ENCODE data around the gene CRAT. TPM values are rescaled to one million over a fixed set of nuclear protein-coding genes. Genes with fewer than 3 reads are reported as not detected.

CRAT gene
- polyA plus RNA-seq, 1 donor (not counting 4 experiments of a cell fraction or from before 2014, with no cell fraction given): 6.5 TPM

GRCh38 chr9:129109537-129109903, 1.1 kb downstream of the CRAT start:
- no peak overlapping the region for H3K9ac ChIP-seq (ENCODE audit: control insufficient read depth, extremely low read depth, insufficient read depth, low read length)
- no peaks in the 10 kb centered on the region for H3K9me3 ChIP-seq (ENCODE audit: control insufficient read depth, low read depth, low read length)
- DNase-seq (ENCODE audit: low read depth, low spot score): no peak
- no peak overlapping the region for H3K4me3 ChIP-seq (ENCODE audit: control insufficient read depth in 2 of 3, extremely low read depth in 1 of 3, insufficient read depth in 2 of 3, low read depth in 1 of 3, low read length in 3 of 3)
- TF ChIP-seq CTCF (optimal IDR thresholded peaks at IDR 0.05 in 1 of 3, IDR thresholded peaks at IDR 0.05 in 1 of 3, conservative IDR thresholded peaks at IDR 0.05 in 1 of 3; ENCODE audit: extremely low read depth in 1 of 3, insufficient read depth in 2 of 3, low read length in 3 of 3) (peak in 1 of 3 experiments; percentile 14), EZH2 (IDR thresholded peaks at IDR 0.05; ENCODE audit: low read length) (no peak)
- H3K27ac ChIP-seq (ENCODE audit: control insufficient read depth, insufficient read depth, low read length): no peak overlapping the region
- dilution Hi-C loops (cut with MboI; ENCODE audit: extremely low pct_ligation_motif_present, low sequenced_read_pairs): no loop called here
- no peak for FAIRE-seq
- no peak overlapping the region for H2AFZ ChIP-seq (ENCODE audit: control insufficient read depth, low read length)
- H4K20me1 ChIP-seq (ENCODE audit: control insufficient read depth, extremely low read depth, insufficient read depth, low read length): no peaks in the 10 kb centered on the region
- no peaks in the 10 kb centered on the region for H3K9me1 ChIP-seq (ENCODE audit: control insufficient read depth, extremely low read depth, insufficient read depth, low read length)
- H3K4me1 ChIP-seq (ENCODE audit: control insufficient read depth, extremely low read depth, insufficient read depth, low read length): peaks cover 17% of the 10 kb centered on the region
- H3K4me2 ChIP-seq (ENCODE audit: control insufficient read depth, extremely low read depth, insufficient read depth, low read depth, low read length): peak overlapping the region; percentile 81
- H3K79me2 ChIP-seq (ENCODE audit: control insufficient read depth, insufficient read depth, low read length): peaks cover 27% of the 10 kb centered on the region
- H3K36me3 ChIP-seq (ENCODE audit: control insufficient read depth in 2 of 2, extremely low read depth in 1 of 2, insufficient read depth in 2 of 2, low read length in 2 of 2): no peaks in the 10 kb centered on the region
- peaks cover 15% of the 10 kb centered on the region for H3K27me3 ChIP-seq (ENCODE audit: control insufficient read depth, extremely low read depth, insufficient read depth, low read length)

GRCh38 chr9:129108805-129109536, 1.6 kb downstream of the CRAT start:
- Histone ChIP-seq H3K9ac (ENCODE audit: control insufficient read depth, extremely low read depth, insufficient read depth, low read length) (no peak overlapping the region), H3K4me1 (ENCODE audit: control insufficient read depth, extremely low read depth, insufficient read depth, low read length) (peaks cover 17% of the 10 kb centered on the region), H4K20me1 (ENCODE audit: control insufficient read depth, extremely low read depth, insufficient read depth, low read length) (no peaks in the 10 kb centered on the region), H3K27me3 (ENCODE audit: control insufficient read depth, extremely low read depth, insufficient read depth, low read length) (peaks cover 15% of the 10 kb centered on the region), H2AFZ (ENCODE audit: control insufficient read depth, low read length) (no peak overlapping the region), H3K9me3 (ENCODE audit: control insufficient read depth, low read depth, low read length) (no peaks in the 10 kb centered on the region), H3K27ac (ENCODE audit: control insufficient read depth, insufficient read depth, low read length) (no peak overlapping the region), H3K9me1 (ENCODE audit: control insufficient read depth, extremely low read depth, insufficient read depth, low read length) (no peaks in the 10 kb centered on the region), H3K36me3 (ENCODE audit: control insufficient read depth in 2 of 2, extremely low read depth in 1 of 2, insufficient read depth in 2 of 2, low read length in 2 of 2) (no peaks in the 10 kb centered on the region), H3K79me2 (ENCODE audit: control insufficient read depth, insufficient read depth, low read length) (peaks cover 24% of the 10 kb centered on the region), H3K4me3 (ENCODE audit: control insufficient read depth in 2 of 3, extremely low read depth in 1 of 3, insufficient read depth in 2 of 3, low read depth in 1 of 3, low read length in 3 of 3) (no peak overlapping the region), H3K4me2 (ENCODE audit: control insufficient read depth, extremely low read depth, insufficient read depth, low read depth, low read length) (peak overlapping the region; percentile 81)
- FAIRE-seq: no peak
- dilution Hi-C loops (cut with MboI; ENCODE audit: extremely low pct_ligation_motif_present, low sequenced_read_pairs): no loop called here
- no peak for TF ChIP-seq CTCF (optimal IDR thresholded peaks at IDR 0.05 in 1 of 3, IDR thresholded peaks at IDR 0.05 in 1 of 3, conservative IDR thresholded peaks at IDR 0.05 in 1 of 3; ENCODE audit: extremely low read depth in 1 of 3, insufficient read depth in 2 of 3, low read length in 3 of 3)
- TF ChIP-seq EZH2 (IDR thresholded peaks at IDR 0.05; ENCODE audit: low read length): no peak
- DNase-seq (ENCODE audit: low read depth, low spot score): no peak

Measured in keratinocyte (primary cell).